HL-60 (cell line): ENCODE data around the gene UMPS.

Experiments used
- DNase-seq, 2 experiments: peaks; one replicate each; pipeline ENCODE4 v3.0.0-alpha.2; 2010 to 2020; ENCODE audit warnings: low read depth in 1 of 2, low spot score in 1 of 2
- H3K27ac ChIP-seq: fragments of 250-450 bp; sonication (Bioruptor Pico); replicated peaks from 2 replicates; pipeline ENCODE4 v1.5.1; 2020; ENCODE audit warnings: mild to moderate bottlenecking, moderate library complexity
- H3K27me3 ChIP-seq: fragments of 250-450 bp; sonication (Bioruptor Pico); 2 replicates; pipeline ENCODE4 v1.5.1; 2021; ENCODE audit warnings: mild to moderate bottlenecking, moderate library complexity; ENCODE audit not compliant: insufficient read depth, poor library complexity, severe bottlenecking
- H3K4me3 ChIP-seq: replicated peaks from 2 replicates; pipeline ENCODE4 v1.5.1; 2011; ENCODE audit warnings: mild to moderate bottlenecking, control low read depth, low read length; ENCODE audit not compliant: insufficient read depth
- GABPA ChIP-seq: IDR thresholded peaks from 2 replicates; pipeline ENCODE4 v1.6.1; 2012; ENCODE audit warnings: low read depth
- POLR2AphosphoS5 ChIP-seq: IDR thresholded peaks from 2 replicates; pipeline ENCODE4 v1.6.1; 2012; ENCODE audit warnings: low read depth
- SPI1 ChIP-seq: IDR thresholded peaks from 2 replicates; pipeline ENCODE4 v1.6.1; 2012; ENCODE audit warnings: low read depth, mild to moderate bottlenecking, borderline replicate concordance
- TF ChIP-seq, protein P1 (sequence below): IDR thresholded peaks from 2 replicates; pipeline ENCODE4 v1.6.1; 2012; ENCODE audit warnings: low read depth; ENCODE audit not compliant: insufficient replicate concordance
- TF ChIP-seq, protein P2 (sequence below): IDR thresholded peaks from one replicate; pipeline ENCODE4 v1.5.1; 2011; ENCODE audit warnings: low read length, control low read depth, inconsistent platforms; ENCODE audit not compliant: insufficient read depth

The UMPS gene

DNA sequence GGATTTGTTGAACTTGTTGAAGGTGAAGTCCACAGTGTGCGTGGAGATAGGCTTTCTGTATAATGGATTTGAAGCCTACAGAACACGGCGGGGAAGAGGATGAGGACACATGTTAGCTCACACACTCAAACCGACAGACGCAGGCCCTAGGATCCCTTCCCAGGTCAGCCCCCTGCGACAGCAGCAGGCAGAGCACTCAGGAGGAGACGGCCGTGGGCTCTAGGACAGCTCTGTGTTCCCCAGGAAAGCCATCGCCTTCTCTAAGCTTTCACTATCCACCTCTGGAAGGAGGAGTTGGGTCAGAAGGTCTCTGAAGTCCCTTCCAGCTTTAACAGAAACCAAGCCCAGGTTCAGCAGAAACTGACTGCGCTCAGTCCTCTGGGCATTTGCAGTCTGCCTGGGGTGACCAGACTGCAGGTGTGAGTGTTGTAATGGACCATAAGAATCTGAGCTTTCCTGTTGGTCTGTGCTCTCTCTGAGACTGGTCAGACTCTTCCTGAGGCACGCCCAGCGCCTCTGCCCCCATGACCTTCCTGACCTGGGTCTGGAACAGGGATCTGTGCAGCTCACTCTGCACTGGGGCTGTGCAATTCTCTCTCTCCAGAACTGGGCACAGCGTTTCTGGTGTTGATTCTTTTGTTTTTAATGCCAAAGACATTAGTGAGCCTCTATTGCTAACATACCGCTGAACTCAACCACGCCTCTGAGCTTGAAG lies 33.5 kb downstream of the UMPS start:
- no peaks in the 10 kb centered on the region for H3K27me3 ChIP-seq
- H3K4me3 ChIP-seq: no peak overlapping the region
- no peak overlapping the region for H3K27ac ChIP-seq
- DNase-seq: no peak
- TF ChIP-seq POLR2AphosphoS5 (no peak), GABPA (no peak), SPI1 (no peak)
- TF ChIP-seq, protein P1, sequence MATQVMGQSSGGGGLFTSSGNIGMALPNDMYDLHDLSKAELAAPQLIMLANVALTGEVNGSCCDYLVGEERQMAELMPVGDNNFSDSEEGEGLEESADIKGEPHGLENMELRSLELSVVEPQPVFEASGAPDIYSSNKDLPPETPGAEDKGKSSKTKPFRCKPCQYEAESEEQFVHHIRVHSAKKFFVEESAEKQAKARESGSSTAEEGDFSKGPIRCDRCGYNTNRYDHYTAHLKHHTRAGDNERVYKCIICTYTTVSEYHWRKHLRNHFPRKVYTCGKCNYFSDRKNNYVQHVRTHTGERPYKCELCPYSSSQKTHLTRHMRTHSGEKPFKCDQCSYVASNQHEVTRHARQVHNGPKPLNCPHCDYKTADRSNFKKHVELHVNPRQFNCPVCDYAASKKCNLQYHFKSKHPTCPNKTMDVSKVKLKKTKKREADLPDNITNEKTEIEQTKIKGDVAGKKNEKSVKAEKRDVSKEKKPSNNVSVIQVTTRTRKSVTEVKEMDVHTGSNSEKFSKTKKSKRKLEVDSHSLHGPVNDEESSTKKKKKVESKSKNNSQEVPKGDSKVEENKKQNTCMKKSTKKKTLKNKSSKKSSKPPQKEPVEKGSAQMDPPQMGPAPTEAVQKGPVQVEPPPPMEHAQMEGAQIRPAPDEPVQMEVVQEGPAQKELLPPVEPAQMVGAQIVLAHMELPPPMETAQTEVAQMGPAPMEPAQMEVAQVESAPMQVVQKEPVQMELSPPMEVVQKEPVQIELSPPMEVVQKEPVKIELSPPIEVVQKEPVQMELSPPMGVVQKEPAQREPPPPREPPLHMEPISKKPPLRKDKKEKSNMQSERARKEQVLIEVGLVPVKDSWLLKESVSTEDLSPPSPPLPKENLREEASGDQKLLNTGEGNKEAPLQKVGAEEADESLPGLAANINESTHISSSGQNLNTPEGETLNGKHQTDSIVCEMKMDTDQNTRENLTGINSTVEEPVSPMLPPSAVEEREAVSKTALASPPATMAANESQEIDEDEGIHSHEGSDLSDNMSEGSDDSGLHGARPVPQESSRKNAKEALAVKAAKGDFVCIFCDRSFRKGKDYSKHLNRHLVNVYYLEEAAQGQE: no peak
- TF ChIP-seq, protein P2, sequence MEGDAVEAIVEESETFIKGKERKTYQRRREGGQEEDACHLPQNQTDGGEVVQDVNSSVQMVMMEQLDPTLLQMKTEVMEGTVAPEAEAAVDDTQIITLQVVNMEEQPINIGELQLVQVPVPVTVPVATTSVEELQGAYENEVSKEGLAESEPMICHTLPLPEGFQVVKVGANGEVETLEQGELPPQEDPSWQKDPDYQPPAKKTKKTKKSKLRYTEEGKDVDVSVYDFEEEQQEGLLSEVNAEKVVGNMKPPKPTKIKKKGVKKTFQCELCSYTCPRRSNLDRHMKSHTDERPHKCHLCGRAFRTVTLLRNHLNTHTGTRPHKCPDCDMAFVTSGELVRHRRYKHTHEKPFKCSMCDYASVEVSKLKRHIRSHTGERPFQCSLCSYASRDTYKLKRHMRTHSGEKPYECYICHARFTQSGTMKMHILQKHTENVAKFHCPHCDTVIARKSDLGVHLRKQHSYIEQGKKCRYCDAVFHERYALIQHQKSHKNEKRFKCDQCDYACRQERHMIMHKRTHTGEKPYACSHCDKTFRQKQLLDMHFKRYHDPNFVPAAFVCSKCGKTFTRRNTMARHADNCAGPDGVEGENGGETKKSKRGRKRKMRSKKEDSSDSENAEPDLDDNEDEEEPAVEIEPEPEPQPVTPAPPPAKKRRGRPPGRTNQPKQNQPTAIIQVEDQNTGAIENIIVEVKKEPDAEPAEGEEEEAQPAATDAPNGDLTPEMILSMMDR: no peak

DNA sequence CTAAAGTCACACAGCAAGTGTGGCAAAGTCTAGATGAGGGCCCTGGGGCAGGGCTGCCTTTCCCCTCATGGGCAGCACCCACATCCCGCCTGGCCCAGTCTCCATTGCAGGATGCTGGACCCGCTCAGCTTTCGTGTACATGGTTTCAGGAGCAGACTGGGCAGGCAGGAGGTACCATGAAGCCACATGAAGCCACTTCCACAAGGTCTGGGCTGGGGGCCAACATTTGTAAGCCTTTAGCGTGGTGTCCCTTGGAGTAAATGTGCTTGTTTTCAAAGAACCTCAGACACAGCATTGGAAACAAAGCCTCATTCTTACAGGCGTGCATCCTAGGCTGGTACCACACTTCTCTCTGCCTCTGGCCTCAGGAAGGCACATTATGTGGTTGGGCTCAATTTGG lies 34.5 kb downstream of the UMPS start:
- no peak overlapping the region for H3K4me3 ChIP-seq
- no peak for DNase-seq
- H3K27me3 ChIP-seq: no peaks in the 10 kb centered on the region
- TF ChIP-seq, protein P1: no peak
- no peak for TF ChIP-seq POLR2AphosphoS5
- TF ChIP-seq, protein P2: no peak
- no peak for TF ChIP-seq GABPA
- no peak for TF ChIP-seq SPI1
- H3K27ac ChIP-seq: no peak overlapping the region

DNA sequence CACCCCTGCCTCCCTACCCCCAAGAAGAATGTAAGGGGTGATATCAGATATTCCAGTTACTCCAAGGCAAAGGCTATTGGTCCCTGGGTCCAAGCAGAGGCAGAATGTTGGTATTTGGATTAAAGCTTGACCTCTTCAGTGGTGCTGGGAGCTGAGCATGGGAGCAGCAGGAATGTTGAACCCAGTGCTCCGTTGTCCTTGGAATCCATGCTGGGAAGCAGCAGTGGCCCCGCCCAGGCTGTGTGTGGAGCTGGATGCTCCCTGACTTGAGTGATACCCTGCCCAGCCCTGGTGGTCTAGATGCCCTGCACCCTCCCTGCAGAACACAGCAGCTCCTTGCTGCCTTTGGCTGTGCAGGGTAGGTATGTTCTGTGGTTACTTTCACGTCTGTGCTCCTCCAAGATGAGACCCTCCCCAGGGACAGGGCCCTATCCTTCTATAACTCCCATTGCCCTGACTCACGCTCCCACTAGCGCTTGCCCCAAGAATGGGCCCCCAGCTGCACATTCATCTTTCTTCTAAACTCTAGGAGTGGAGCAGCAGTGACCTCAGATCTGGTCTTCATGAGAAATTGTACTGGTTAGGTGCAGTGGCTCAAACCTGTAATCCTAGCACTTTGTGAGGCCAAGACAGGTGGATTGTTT lies 35.1 kb downstream of the UMPS start:
- no peaks in the 10 kb centered on the region for H3K27me3 ChIP-seq
- no peak overlapping the region for H3K27ac ChIP-seq
- DNase-seq: no peak
- no peak overlapping the region for H3K4me3 ChIP-seq
- no peak for TF ChIP-seq SPI1
- TF ChIP-seq, protein P2: no peak
- no peak for TF ChIP-seq POLR2AphosphoS5
- TF ChIP-seq, protein P1: no peak
- no peak for TF ChIP-seq GABPA
